Fibroblast of lung (primary cell): Measurements from ENCODE around the gene MVB12A.

ENCODE experiments used
- CTCF ChIP-seq, 2 donors: IDR thresholded peaks in 1 of 2; conservative IDR thresholded peaks in 1 of 2; 1 replicate in 1 of 2; 2 replicates in 1 of 2; pipeline ENCODE4 v1.5.1; 2011 to 2012; ENCODE audit warnings: low read length in 2 of 2, control low read depth in 1 of 2, inconsistent platforms in 1 of 2, low read depth in 1 of 2, mild to moderate bottlenecking in 1 of 2
- EZH2 ChIP-seq: IDR thresholded peaks from 2 replicates; pipeline ENCODE4 v1.5.1; 2012; ENCODE audit warnings: low read length, control low read depth, mild to moderate bottlenecking; ENCODE audit errors: missing control alignments

- TF ChIP-seq CTCF (conservative IDR thresholded peaks at IDR 0.05 in 1 of 2, IDR thresholded peaks at IDR 0.05 in 1 of 2; ENCODE audit: low read depth in 1 of 2, low read length in 2 of 2) (no peak), EZH2 (no peak)
Observed at GRCh38 chr19:17436094-17436873, 16.4 kb downstream of the MVB12A start.
